GM23338 (cell line): ENCODE measurements around the gene PCP4. TPM values are rescaled to one million over a fixed set of nuclear protein-coding genes. Genes with fewer than 3 reads are reported as not detected.

ENCODE experiments used
- ATAC-seq: fragments of 200-7000 bp; cut with Tn5 transposase; 3 replicates; pipeline ENCODE4 v1.9.1; 2020
- DNase-seq: peaks from one replicate; pipeline ENCODE4 v3.0.0-alpha.2; 2015; ENCODE audit warnings: low spot score
- H2AFZ ChIP-seq: fragments of 200-600 bp; sonication (generic); 2 replicates; pipeline ENCODE4 v1.8.0; 2016; ENCODE audit warnings: antibody characterized with exemption, mild to moderate bottlenecking, moderate library complexity
- H3F3A ChIP-seq: fragments of 200-600 bp; sonication (generic); replicated peaks from 2 replicates; pipeline ENCODE4 v1.8.0; 2017; ENCODE audit warnings: antibody characterized with exemption, mixed run types, low read depth
- H3K27ac ChIP-seq: fragments of 200-600 bp; sonication (generic); 2 replicates; pipeline ENCODE4 v1.6.1; 2016; ENCODE audit warnings: low read depth
- H3K27me3 ChIP-seq: fragments of 200-600 bp; sonication (generic); 2 replicates; pipeline ENCODE4 v1.8.0; 2016; ENCODE audit warnings: mild to moderate bottlenecking, mixed run types, moderate library complexity; ENCODE audit not compliant: insufficient read depth
- H3K36me3 ChIP-seq: fragments of 200-600 bp; sonication (generic); 2 replicates; pipeline ENCODE4 v1.8.0; 2016; ENCODE audit warnings: mild to moderate bottlenecking; ENCODE audit not compliant: insufficient read depth
- H3K4me1 ChIP-seq: fragments of 200-600 bp; sonication (generic); 2 replicates; pipeline ENCODE4 v1.8.0; 2016; ENCODE audit warnings: mild to moderate bottlenecking, moderate library complexity; ENCODE audit not compliant: insufficient read depth
- H3K4me2 ChIP-seq: fragments of 200-600 bp; sonication (generic); 2 replicates; pipeline ENCODE4 v1.7.1; 2017; ENCODE audit warnings: mixed run types
- H3K4me3 ChIP-seq: fragments of 200-600 bp; sonication (generic); 2 replicates; pipeline ENCODE4 v1.6.1; 2016; ENCODE audit warnings: mixed run types
- H3K79me2 ChIP-seq: fragments of 200-600 bp; sonication (generic); replicated peaks from 2 replicates; pipeline ENCODE4 v1.8.0; 2017; ENCODE audit warnings: mild to moderate bottlenecking; ENCODE audit not compliant: insufficient read depth
- H3K9me2 ChIP-seq: fragments of 200-600 bp; sonication (generic); 2 replicates; pipeline ENCODE4 v1.8.0; 2017; ENCODE audit not compliant: insufficient read depth
- H4K20me1 ChIP-seq: fragments of 200-600 bp; sonication (generic); replicated peaks from 2 replicates; pipeline ENCODE4 v1.8.0; 2017; ENCODE audit warnings: mild to moderate bottlenecking; ENCODE audit not compliant: insufficient read depth
- H3K27ac Mint-ChIP-seq: 2 replicates; pipeline ENCODE4 v1.8.0; 2020; ENCODE audit warnings: inconsistent platforms, mild to moderate bottlenecking, moderate library complexity, mixed read lengths
- H3K27me3 Mint-ChIP-seq: 3 replicates; pipeline ENCODE4 v1.8.0; 2022; ENCODE audit warnings: low read depth, mild to moderate bottlenecking, moderate library complexity, mixed read lengths, inconsistent platforms; ENCODE audit not compliant: insufficient read depth, poor library complexity
- H3K36me3 Mint-ChIP-seq: 3 replicates; pipeline ENCODE4 v1.8.0; 2021; ENCODE audit warnings: low read depth, mild to moderate bottlenecking, inconsistent platforms, moderate library complexity, mixed read lengths
- H3K4me1 Mint-ChIP-seq: 3 replicates; pipeline ENCODE4 v1.8.0; 2020; ENCODE audit warnings: mild to moderate bottlenecking, inconsistent platforms, mixed read lengths
- H3K4me3 Mint-ChIP-seq: 3 replicates; pipeline ENCODE4 v1.8.0; 2021; ENCODE audit warnings: moderate library complexity, mild to moderate bottlenecking, inconsistent platforms, mixed read lengths
- H3K9me3 Mint-ChIP-seq: 3 replicates; pipeline ENCODE4 v1.8.0; 2020; ENCODE audit warnings: moderate library complexity, mild to moderate bottlenecking, inconsistent platforms, mixed read lengths
- CREB1 ChIP-seq: fragments of 250-450 bp; sonication (Bioruptor Pico); IDR thresholded peaks from 2 replicates; pipeline ENCODE4 v1.5.0; 2020; ENCODE audit warnings: low read depth, mild to moderate bottlenecking, moderate library complexity
- ETS1 ChIP-seq: IDR thresholded peaks from 2 replicates; pipeline ENCODE4 v1.6.1; 2016; ENCODE audit warnings: antibody characterized with exemption
- EZH2 ChIP-seq: fragments of 200-600 bp; sonication (generic); IDR thresholded peaks from one replicate; pipeline ENCODE4 v1.8.0; 2017; ENCODE audit warnings: antibody characterized with exemption, mild to moderate bottlenecking, low read depth; ENCODE audit not compliant: unreplicated experiment
- EZH2phosphoT487 ChIP-seq: fragments of 200-600 bp; sonication (generic); IDR thresholded peaks from one replicate; pipeline ENCODE4 v1.8.1; 2018; ENCODE audit warnings: antibody characterized with exemption; ENCODE audit not compliant: unreplicated experiment
- JUNB ChIP-seq: IDR thresholded peaks from one replicate; pipeline ENCODE4 v1.6.1; 2016; ENCODE audit warnings: antibody characterized with exemption; ENCODE audit not compliant: unreplicated experiment
- NANOG ChIP-seq: IDR thresholded peaks from 2 replicates; pipeline ENCODE4 v1.6.1; 2016; ENCODE audit warnings: antibody characterized with exemption, borderline replicate concordance
- POLR2AphosphoS5 ChIP-seq: IDR thresholded peaks from 2 replicates; pipeline ENCODE4 v1.6.1; 2016; ENCODE audit warnings: antibody characterized with exemption, low read depth
- REST ChIP-seq: IDR thresholded peaks from one replicate; pipeline ENCODE4 v1.6.1; 2018; ENCODE audit warnings: antibody characterized with exemption; ENCODE audit not compliant: unreplicated experiment
- STAT1 ChIP-seq: IDR thresholded peaks from one replicate; pipeline ENCODE4 v1.6.1; 2016; ENCODE audit warnings: antibody characterized with exemption; ENCODE audit not compliant: unreplicated experiment
- ZNF331 ChIP-seq: fragments of 250-450 bp; sonication (Bioruptor Pico); IDR thresholded peaks from 2 replicates; pipeline ENCODE4 v1.5.0; 2020; ENCODE audit warnings: low read depth, mild to moderate bottlenecking, moderate library complexity
- ZNF462 ChIP-seq: fragments of 250-450 bp; sonication (Bioruptor Pico); IDR thresholded peaks from 2 replicates; pipeline ENCODE4 v1.5.0; 2020; ENCODE audit warnings: mild to moderate bottlenecking, moderate library complexity
- polyA plus RNA-seq: library from polyadenylated mRNA; unstranded; fragments of >200 nt; fragmentation: Nextera tagmentation; extraction: Ambion mirVana; gene quantifications from 2 replicates; pipeline ENCODE4 v1.2.1, GENCODE V29; 2016
- total RNA-seq: library from RNA; depleted of rRNA; stranded (reverse); fragments of >200 nt; shearing (Covaris generic); gene quantifications from 2 replicates; pipeline ENCODE4 v1.2.3, GENCODE V29; 2014

PCP4 gene
- total and polyA plus RNA-seq, 2 experiments from 2014 or later = 7.3 TPM; not detected in 1

GRCh38 chr21:39966786-39967185, 99.5 kb downstream of the PCP4 start:
- Histone ChIP-seq H3K27me3 (no peaks in the 10 kb centered on the region), H3K4me3 (no peak overlapping the region), H3K27ac (no peak overlapping the region), H3K4me2 (no peak overlapping the region), H4K20me1 (no peaks in the 10 kb centered on the region), H2AFZ (no peak overlapping the region), H3K79me2 (no peaks in the 10 kb centered on the region), H3F3A (no peaks in the 10 kb centered on the region), H3K9me2 (peaks cover 6% of the 10 kb centered on the region), H3K4me1 (no peaks in the 10 kb centered on the region), H3K36me3 (no peaks in the 10 kb centered on the region)
- H3K4me1 Mint-ChIP-seq = no peaks in the 10 kb centered on the region
- DNase-seq = no peak
- no peaks in the 10 kb centered on the region for H3K27me3 Mint-ChIP-seq
- H3K36me3 Mint-ChIP-seq = 0 out of 3 replicates have a peak, but pooled peaks cover 3% of the 10 kb centered on the region
- no peak for TF ChIP-seq STAT1
- TF ChIP-seq ZNF462 (CRISPR knock-in tag) = no peak
- TF ChIP-seq NANOG = no peak
- no peak for TF ChIP-seq EZH2
- no peak for TF ChIP-seq REST
- TF ChIP-seq JUNB = no peak
- TF ChIP-seq ZNF331 (CRISPR knock-in tag) = no peak
- TF ChIP-seq EZH2phosphoT487 = no peak
- no peak for TF ChIP-seq POLR2AphosphoS5
- TF ChIP-seq ETS1 = no peak
- TF ChIP-seq CREB1 = no peak
- H3K9me3 Mint-ChIP-seq = peaks cover 44% of the 10 kb centered on the region
- no peak overlapping the region for H3K4me3 Mint-ChIP-seq
- no peak for ATAC-seq
- H3K27ac Mint-ChIP-seq = no peak overlapping the region
